HepG2 (cell line): ENCODE data around the gene FCHO1. TPM values are rescaled to one million over a fixed set of nuclear protein-coding genes. Genes with fewer than 3 reads are reported as not detected.

Experiments
- BRCA1 ChIP-seq: sonication (generic); formaldehyde crosslinking; IDR thresholded peaks from 2 replicates; pipeline ENCODE4 v1.4.0; 2020; ENCODE audit warnings: missing genetic modification reagents
- CENPT ChIP-seq: sonication (generic); formaldehyde crosslinking; IDR thresholded peaks from 2 replicates; pipeline ENCODE4 v1.8.0; 2022; ENCODE audit warnings: low read depth, mild to moderate bottlenecking, moderate library complexity, missing genetic modification reagents
- FOXA1 ChIP-seq, 2 experiments: fragments of 450-650 bp in 1 of 2; sonication (generic) in 1 of 2; formaldehyde crosslinking in 1 of 2; IDR thresholded peaks; 2 replicates each; pipeline versions ENCODE4 v1.4.0 to v1.6.1; 2016 to 2020; ENCODE audit warnings: missing genetic modification reagents in 1 of 2
- HNF4G ChIP-seq, 2 experiments: sonication (generic) in 1 of 2; formaldehyde crosslinking in 1 of 2; IDR thresholded peaks; 2 replicates each; pipeline versions ENCODE4 v1.4.0 to v1.6.1; 2011 to 2020; ENCODE audit warnings: borderline replicate concordance in 2 of 2, low read depth in 2 of 2, mild to moderate bottlenecking in 2 of 2, low read length in 1 of 2, missing genetic modification reagents in 1 of 2, moderate library complexity in 1 of 2
- HNRNPUL1 ChIP-seq: fragments of 200-400 bp; formaldehyde crosslinking; IDR thresholded peaks from 2 replicates; pipeline ENCODE4 v1.6.1; 2017; ENCODE audit warnings: low read depth, mild to moderate bottlenecking, low read length, moderate library complexity
- JUN ChIP-seq: sonication (generic); formaldehyde crosslinking; IDR thresholded peaks from 2 replicates; pipeline ENCODE4 v1.4.0; 2020; ENCODE audit warnings: mild to moderate bottlenecking, missing genetic modification reagents
- KDM4B ChIP-seq: sonication (generic); formaldehyde crosslinking; IDR thresholded peaks from 2 replicates; pipeline ENCODE4 v1.4.0; 2020; ENCODE audit warnings: missing genetic modification reagents
- KDM6A ChIP-seq: IDR thresholded peaks from 2 replicates; pipeline ENCODE4 v1.6.1; 2016; ENCODE audit warnings: low read depth
- NR2C2 ChIP-seq: sonication (generic); formaldehyde crosslinking; IDR thresholded peaks from 2 replicates; pipeline ENCODE4 v1.4.0; 2020; ENCODE audit warnings: missing genetic modification reagents, mild to moderate bottlenecking, moderate library complexity, borderline replicate concordance
- NR2F6 ChIP-seq, 2 experiments: IDR thresholded peaks; 2 replicates each; pipeline ENCODE4 v1.6.1; 2016; ENCODE audit warnings: antibody characterized with exemption in 1 of 2, mild to moderate bottlenecking in 1 of 2
- RARG ChIP-seq: sonication (generic); formaldehyde crosslinking; IDR thresholded peaks from 2 replicates; pipeline ENCODE4 v1.4.0; 2020; ENCODE audit warnings: low read depth, mild to moderate bottlenecking, missing genetic modification reagents
- SOX6 ChIP-seq, 2 experiments: fragments of 450-650 bp in 1 of 2; sonication (generic) in 1 of 2; formaldehyde crosslinking in 1 of 2; IDR thresholded peaks; 2 replicates each; pipeline versions ENCODE4 v1.4.0 to v1.6.1; 2017 to 2020; ENCODE audit warnings: antibody characterized with exemption in 1 of 2, mild to moderate bottlenecking in 1 of 2, missing genetic modification reagents in 1 of 2
- SP140L ChIP-seq: sonication (generic); formaldehyde crosslinking; IDR thresholded peaks from 2 replicates; pipeline ENCODE4 v1.4.0; 2020; ENCODE audit warnings: missing genetic modification reagents, borderline replicate concordance
- ZFP91 ChIP-seq: sonication (generic); formaldehyde crosslinking; IDR thresholded peaks from 2 replicates; pipeline ENCODE4 v1.9.0; 2022; ENCODE audit warnings: missing genetic modification reagents, mild to moderate bottlenecking, borderline replicate concordance
- ZNF34 ChIP-seq: sonication (generic); formaldehyde crosslinking; IDR thresholded peaks from 2 replicates; pipeline ENCODE4 v1.4.0; 2020; ENCODE audit warnings: mild to moderate bottlenecking, missing genetic modification reagents, borderline replicate concordance
- ZNF781 ChIP-seq: sonication (generic); formaldehyde crosslinking; IDR thresholded peaks from 2 replicates; pipeline ENCODE4 v1.5.1; 2020; ENCODE audit warnings: borderline replicate concordance, mild to moderate bottlenecking, missing genetic modification reagents; ENCODE audit errors: not compliant biosample characterization
- ZSCAN21 ChIP-seq: sonication (generic); formaldehyde crosslinking; IDR thresholded peaks from 2 replicates; pipeline ENCODE4 v1.8.0; 2022; ENCODE audit warnings: mild to moderate bottlenecking, missing genetic modification reagents, moderate library complexity, borderline replicate concordance
- polyA plus RNA-seq, 8 experiments: library from polyadenylated mRNA; depleted of rRNA in 3 of 8; stranded (reverse) in 7 of 8; unstranded in 1 of 8; fragments of >200 nt; fragmentation: Illumina TruSeq in 4 of 8; extraction: Trizol in 4 of 8; gene quantifications; 2 replicates each; pipeline versions ENCODE4 v1.2.1 to v1.2.3, GENCODE V29; 2011 to 2016; ENCODE audit warnings: low read depth in 4 of 8, missing spikeins in 1 of 8, mixed read lengths in 1 of 8; ENCODE audit not compliant: insufficient read depth in 1 of 8
- total RNA-seq, 5 experiments: library from RNA; depleted of rRNA; stranded (reverse); fragments of >200 nt; fragmentation: Illumina TruSeq; extraction: Trizol; gene quantifications; 2 replicates each; pipeline ENCODE4 v1.2.3, GENCODE V29; 2016; ENCODE audit warnings: low read depth in 1 of 5
- TF ChIP-seq, protein P1 (sequence below): sonication (generic); formaldehyde crosslinking; IDR thresholded peaks from 2 replicates; pipeline ENCODE4 v1.4.0; 2020; ENCODE audit warnings: mild to moderate bottlenecking, missing genetic modification reagents
- TF ChIP-seq, protein P2 (sequence below): sonication (generic); formaldehyde crosslinking; IDR thresholded peaks from 2 replicates; pipeline ENCODE4 v1.5.0; 2020; ENCODE audit warnings: missing genetic modification reagents
- TF ChIP-seq, protein P3 (sequence below): sonication (generic); formaldehyde crosslinking; IDR thresholded peaks from 2 replicates; pipeline ENCODE4 v1.9.0; 2021; ENCODE audit warnings: missing genetic modification reagents, borderline replicate concordance

Gene FCHO1
- total and polyA plus RNA-seq, 2 of the 13 experiments (the other 11 are each of a cell fraction or from before 2014, with no cell fraction given), result 1.3 to 3.1 TPM

GRCh38 chr19:17797424-17798201 lies 46.3 kb downstream of the FCHO1 start (continued):
- peak; percentile 25; the same call in 1 of the 2 replicates for TF ChIP-seq ZFP91 (CRISPR knock-in tag)
- peak; percentile 44; the same call in 1 of the 2 replicates for TF ChIP-seq NR2C2 (CRISPR knock-in tag)
- no peak for TF ChIP-seq ZSCAN21
- TF ChIP-seq FOXA1 (IDR thresholded peaks at IDR 0.05), result no peak
- peak; percentile 54 for TF ChIP-seq FOXA1 (CRISPR knock-in tag; IDR thresholded peaks at IDR 0.05)
- peak; percentile 73 for TF ChIP-seq HNF4G (IDR thresholded peaks at IDR 0.05; ENCODE audit: borderline replicate concordance, low read depth, low read length)
- TF ChIP-seq HNF4G (CRISPR knock-in tag; IDR thresholded peaks at IDR 0.05; ENCODE audit: borderline replicate concordance, low read depth), result peak; percentile 53; the same call in 1 of the 2 replicates
- no peak for TF ChIP-seq KDM4B (CRISPR knock-in tag)
- peak; percentile 46; the same call in 1 of the 2 replicates for TF ChIP-seq KDM6A
- TF ChIP-seq, protein P1, sequence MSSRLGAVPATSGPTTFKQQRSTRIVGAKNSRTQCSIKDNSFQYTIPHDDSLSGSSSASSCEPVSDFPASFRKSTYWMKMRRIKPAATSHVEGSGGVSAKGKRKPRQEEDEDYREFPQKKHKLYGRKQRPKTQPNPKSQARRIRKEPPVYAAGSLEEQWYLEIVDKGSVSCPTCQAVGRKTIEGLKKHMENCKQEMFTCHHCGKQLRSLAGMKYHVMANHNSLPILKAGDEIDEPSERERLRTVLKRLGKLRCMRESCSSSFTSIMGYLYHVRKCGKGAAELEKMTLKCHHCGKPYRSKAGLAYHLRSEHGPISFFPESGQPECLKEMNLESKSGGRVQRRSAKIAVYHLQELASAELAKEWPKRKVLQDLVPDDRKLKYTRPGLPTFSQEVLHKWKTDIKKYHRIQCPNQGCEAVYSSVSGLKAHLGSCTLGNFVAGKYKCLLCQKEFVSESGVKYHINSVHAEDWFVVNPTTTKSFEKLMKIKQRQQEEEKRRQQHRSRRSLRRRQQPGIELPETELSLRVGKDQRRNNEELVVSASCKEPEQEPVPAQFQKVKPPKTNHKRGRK (CRISPR knock-in tag), result no peak
- TF ChIP-seq, protein P2, sequence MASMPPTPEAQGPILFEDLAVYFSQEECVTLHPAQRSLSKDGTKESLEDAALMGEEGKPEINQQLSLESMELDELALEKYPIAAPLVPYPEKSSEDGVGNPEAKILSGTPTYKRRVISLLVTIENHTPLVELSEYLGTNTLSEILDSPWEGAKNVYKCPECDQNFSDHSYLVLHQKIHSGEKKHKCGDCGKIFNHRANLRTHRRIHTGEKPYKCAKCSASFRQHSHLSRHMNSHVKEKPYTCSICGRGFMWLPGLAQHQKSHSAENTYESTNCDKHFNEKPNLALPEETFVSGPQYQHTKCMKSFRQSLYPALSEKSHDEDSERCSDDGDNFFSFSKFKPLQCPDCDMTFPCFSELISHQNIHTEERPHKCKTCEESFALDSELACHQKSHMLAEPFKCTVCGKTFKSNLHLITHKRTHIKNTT, result no peak
- 0 out of 2 replicates have a peak, but pooled peaks have one; percentile 17 for TF ChIP-seq NR2F6 (IDR thresholded peaks at IDR 0.05)
- TF ChIP-seq NR2F6 (CRISPR knock-in tag; IDR thresholded peaks at IDR 0.05), result peak; percentile 36
- TF ChIP-seq BRCA1 (CRISPR knock-in tag), result no peak
- TF ChIP-seq JUN (CRISPR knock-in tag), result peak; percentile 60; the same call in 1 of the 2 replicates
- no peak for TF ChIP-seq SP140L (CRISPR knock-in tag)
- no peak for TF ChIP-seq HNRNPUL1
- no peak for TF ChIP-seq CENPT (CRISPR knock-in tag)
- TF ChIP-seq ZNF34 (CRISPR knock-in tag), result 0 out of 2 replicates have a peak, but pooled peaks have one; percentile 37
- TF ChIP-seq SOX6 (IDR thresholded peaks at IDR 0.05), result no peak
- TF ChIP-seq SOX6 (CRISPR knock-in tag; IDR thresholded peaks at IDR 0.05), result peak; percentile 37; the same call in 1 of the 2 replicates
- TF ChIP-seq, protein P3, sequence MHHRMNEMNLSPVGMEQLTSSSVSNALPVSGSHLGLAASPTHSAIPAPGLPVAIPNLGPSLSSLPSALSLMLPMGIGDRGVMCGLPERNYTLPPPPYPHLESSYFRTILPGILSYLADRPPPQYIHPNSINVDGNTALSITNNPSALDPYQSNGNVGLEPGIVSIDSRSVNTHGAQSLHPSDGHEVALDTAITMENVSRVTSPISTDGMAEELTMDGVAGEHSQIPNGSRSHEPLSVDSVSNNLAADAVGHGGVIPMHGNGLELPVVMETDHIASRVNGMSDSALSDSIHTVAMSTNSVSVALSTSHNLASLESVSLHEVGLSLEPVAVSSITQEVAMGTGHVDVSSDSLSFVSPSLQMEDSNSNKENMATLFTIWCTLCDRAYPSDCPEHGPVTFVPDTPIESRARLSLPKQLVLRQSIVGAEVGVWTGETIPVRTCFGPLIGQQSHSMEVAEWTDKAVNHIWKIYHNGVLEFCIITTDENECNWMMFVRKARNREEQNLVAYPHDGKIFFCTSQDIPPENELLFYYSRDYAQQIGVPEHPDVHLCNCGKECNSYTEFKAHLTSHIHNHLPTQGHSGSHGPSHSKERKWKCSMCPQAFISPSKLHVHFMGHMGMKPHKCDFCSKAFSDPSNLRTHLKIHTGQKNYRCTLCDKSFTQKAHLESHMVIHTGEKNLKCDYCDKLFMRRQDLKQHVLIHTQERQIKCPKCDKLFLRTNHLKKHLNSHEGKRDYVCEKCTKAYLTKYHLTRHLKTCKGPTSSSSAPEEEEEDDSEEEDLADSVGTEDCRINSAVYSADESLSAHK (CRISPR knock-in tag), result no peak
- TF ChIP-seq RARG, result no peak
- no peak for TF ChIP-seq ZNF781
